ENCODE data around the gene MYOT.

- TF ChIP-seq CTCF (IDR thresholded peaks at IDR 0.05) (no peak), ZFX (IDR thresholded peaks at IDR 0.05; ENCODE audit: borderline replicate concordance) (no peak)
Observed at GRCh38 chr5:137871571-137871970, 3.9 kb downstream of the MYOT start.
